Raji (cell line): ENCODE results near the gene KCNQ2.

Experiments used
- POLR2A ChIP-seq: IDR thresholded peaks from 2 replicates; pipeline ENCODE4 v1.6.1; 2011; ENCODE audit warnings: low read depth, low read length, control low read depth; ENCODE audit not compliant: insufficient read depth

Gene KCNQ2

GRCh38 chr20:63367446-63368055, 104.9 kb downstream of the KCNQ2 start:
- no peak for TF ChIP-seq POLR2A

DNA sequence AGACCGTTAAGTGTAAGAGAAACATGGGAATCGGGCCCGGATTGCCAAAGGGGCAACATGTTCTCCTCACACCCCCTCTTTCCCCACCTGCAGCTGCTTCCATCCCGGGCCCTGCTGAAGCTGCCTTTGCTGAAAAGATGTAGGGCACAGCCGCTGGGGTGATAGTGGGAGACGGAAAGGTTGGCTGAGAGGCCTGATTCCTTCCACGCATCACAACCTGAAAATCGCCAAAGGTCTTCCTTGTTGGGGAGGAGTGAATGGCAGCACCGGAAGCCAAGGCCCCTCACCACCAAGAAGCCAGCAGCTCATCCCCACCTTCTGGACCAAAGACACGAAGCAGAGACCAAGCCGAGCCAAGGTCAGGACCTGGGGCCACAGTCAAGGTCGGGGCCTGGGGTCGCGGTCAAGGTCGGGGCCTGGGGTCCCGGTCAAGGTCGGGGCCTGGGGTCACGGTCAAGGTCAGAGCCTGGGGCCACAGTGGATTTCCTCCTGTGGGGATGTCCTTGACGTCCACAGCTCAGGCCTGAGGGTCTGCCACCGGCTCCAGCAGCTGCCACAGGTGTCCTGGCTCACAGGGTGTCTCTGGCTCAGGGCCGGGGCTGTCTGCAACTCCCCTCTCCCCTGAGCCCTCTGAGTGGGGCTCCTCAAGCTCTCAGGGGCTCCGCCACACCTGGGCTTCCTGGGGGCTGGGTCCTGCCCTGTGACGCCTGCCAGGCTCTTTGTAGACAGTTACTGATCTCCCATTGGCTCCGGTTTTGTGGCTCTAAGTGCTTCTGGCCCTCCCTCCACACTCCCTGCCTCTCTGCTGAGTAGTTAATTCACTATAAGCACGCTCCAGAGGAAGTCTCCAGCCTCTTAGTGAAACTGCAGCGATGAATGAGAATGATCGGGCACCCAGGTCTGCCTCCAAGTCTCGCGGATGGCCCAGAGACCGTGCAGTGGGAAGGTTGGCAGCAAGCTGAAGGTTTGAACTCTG, 105.8 kb downstream of the KCNQ2 start:
- no peak for TF ChIP-seq POLR2A

DNA sequence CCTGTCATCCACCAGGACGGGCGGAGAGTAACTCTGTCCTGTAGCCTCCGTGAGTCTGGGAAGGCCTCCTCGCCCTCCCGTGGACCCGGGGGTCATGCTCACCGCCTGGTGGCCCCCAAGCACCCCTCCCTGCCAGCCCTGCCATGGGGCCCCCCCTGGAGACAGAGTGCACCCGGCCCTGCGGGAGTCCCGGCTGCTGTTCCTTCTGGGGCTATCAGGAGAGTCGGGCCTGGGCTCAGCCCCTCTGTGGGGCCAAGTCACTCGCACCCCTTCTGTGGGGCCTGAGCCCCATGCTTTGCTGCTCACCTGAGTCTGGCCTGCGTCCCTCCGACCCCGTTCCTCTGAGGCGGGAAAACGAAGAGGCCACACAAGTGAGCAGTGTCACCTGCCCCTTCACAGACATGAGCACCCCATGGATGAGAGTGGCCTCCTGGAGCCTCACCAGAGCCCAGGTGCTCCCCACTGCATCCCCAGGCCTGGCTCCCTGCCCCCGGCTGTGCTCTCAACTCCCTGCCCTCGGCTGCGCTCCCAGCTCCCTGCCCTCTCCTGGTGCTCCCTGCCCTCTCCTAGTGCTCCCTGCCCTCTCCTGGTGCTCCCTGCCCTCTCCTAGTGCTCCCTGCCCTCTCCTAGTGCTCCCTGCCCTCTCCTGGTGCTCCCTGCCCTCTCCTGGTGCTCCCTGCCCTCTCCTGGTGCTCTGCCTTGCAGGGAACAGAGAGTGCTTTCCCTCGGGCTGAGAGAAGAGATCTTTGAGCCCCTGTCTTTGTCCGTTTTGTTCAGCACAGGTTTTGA, 106.7 kb downstream of the KCNQ2 start:
- TF ChIP-seq POLR2A = no peak

GRCh38 chr20:63364801-63365585, 107.5 kb downstream of the KCNQ2 start:
- TF ChIP-seq POLR2A = no peak

- TF ChIP-seq POLR2A = no peak
Observed at GRCh38 chr20:63363981-63364561, 108.4 kb downstream of the KCNQ2 start.

GRCh38 chr20:63363013-63363957, 109.2 kb downstream of the KCNQ2 start:
- no peak for TF ChIP-seq POLR2A

- TF ChIP-seq POLR2A = no peak
Observed at GRCh38 chr20:63362436-63363009, 109.9 kb downstream of the KCNQ2 start.

GRCh38 chr20:63361519-63362435, 110.7 kb downstream of the KCNQ2 start:
- no peak for TF ChIP-seq POLR2A

GRCh38 chr20:63360850-63361518, 111.5 kb downstream of the KCNQ2 start, which contains the start of gene CHRNA4:
Gene CHRNA4, minus strand, starts transcription at chr20:63361349. Its CDS starts 184 bp downstream, at chr20:63361165.
- no peak for TF ChIP-seq POLR2A

DNA sequence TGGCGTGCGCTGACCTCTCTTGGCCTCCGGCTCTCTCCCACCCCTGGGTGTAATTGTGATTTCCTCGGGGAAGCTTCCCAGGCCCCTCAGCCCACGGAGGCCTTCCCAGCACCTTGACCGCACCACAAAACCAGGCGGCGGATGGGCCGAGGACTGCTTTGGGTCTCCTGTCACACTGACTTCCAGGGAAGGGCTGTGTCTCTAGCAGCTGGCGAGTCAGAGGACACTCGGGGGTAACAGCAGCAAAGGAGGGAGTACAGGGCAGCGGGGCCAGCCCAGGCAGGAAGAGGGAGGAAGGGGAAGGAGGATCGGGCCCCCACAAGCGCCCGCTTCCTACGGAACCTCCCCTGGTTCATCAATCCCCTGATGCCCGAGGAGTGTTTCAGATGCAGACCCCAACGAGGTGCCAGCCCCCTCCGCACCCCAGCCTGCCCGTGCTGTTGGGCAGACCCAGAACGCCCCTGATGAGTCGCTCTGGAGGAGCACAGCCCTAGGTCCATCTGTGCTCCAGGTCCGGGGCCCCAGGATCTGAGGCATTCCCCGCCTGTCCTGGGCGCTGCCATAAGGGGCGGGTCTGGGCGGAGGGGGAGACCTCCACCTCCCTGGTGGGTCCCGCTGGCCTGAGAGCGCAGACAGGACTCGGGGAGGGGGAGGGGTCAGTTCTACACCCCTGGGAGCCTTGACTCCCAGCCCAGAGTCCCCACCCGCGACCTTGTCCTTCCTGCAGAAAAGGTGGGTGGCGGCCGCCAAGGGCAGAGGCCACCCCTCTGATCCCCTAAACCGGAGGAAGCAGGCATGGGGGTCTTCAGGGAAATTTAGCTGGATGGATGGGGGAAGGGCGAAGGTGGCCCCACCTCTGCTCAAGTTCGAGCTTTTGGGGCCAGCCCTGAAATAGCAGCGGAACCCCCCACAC, 112.3 kb downstream of the KCNQ2 start:
- no peak for TF ChIP-seq POLR2A

- TF ChIP-seq POLR2A = no peak
Observed at GRCh38 chr20:63359164-63359934, 113.1 kb downstream of the KCNQ2 start.
